ENCODE measurements around the gene PPP1R7.

PPP1R7 gene

DNA sequence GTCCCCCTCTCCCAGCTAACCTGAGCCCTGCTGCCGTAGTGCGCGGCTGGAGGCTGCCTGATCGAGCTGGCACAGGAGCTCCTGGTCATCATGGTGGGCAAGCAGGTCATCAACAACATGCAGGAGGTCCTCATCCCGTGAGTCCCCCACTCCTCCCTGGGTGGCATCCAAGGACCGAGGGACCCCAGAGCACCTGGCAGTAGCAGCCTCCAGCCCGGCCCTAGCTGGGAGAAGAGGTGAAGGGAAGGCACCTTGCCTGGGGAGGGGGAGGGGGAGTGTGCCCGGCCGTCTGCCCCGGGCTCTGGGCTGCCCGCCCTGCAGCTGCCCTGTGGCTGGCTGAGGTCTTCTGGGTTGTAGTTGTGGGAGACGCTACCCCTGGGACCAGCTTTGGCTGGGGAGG, 64.5 kb downstream of the PPP1R7 start:
- ATAC-seq (no peak), DNase-seq (no peak)
- Mint-ChIP-seq H3K9me3 (no peaks in the 10 kb centered on the region), H3K27ac (no peak overlapping the region), H3K27me3 (peaks cover 21% of the 10 kb centered on the region), H3K4me1 (peaks cover 23% of the 10 kb centered on the region), H3K4me3 (no peak overlapping the region)

DNA sequence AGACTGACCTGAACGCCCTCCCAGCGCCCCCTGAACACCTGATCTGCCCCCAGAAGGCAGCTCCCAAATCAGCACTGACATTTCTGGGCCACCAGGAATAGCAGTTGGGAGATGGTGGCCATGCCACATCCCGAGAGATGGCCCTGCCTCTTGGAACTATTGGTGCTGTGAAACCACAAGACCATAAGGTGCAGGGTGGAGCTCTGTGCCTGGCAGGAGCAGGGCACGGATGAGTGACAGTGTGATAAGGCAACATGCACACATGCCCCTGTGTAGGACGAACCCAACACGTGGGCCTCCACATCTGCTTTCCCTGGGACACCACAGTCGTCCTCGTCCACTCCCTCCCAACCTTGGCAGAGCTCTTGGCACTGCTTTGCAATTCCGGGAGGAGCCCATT, 65.2 kb downstream of the PPP1R7 start:
- no peak for ATAC-seq
- DNase-seq = no peak
- Mint-ChIP-seq H3K4me1 (peaks cover 27% of the 10 kb centered on the region), H3K27me3 (peaks cover 23% of the 10 kb centered on the region), H3K27ac (no peak overlapping the region), H3K9me3 (no peaks in the 10 kb centered on the region), H3K4me3 (no peak overlapping the region)

DNA sequence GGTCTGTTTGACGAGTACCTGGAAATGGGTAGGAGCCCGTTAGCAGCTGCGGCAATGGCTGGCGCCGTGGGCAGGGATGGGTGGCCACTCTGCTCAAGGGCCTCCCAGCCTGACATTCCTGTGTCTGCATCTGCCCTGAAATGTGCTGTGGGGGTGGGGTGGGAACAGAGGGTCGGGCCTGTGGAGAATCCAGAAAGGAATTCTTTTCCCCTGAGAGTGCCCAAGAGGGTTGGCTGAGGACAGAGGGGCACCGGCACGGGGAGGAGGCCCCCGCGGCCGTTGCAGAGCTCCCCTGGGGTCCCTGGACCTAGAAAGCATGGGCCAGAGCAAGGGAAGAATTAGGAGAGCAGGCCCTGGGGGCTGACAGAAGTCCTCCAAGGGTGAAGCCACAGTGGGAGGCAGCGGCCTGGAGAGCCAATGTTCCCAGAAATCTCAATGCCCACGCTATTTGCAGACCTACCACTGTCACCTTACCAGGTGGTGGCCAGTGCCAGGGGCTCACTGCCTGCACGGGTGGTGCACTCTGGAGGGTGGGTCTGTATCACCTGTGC, 66.0 kb downstream of the PPP1R7 start:
- Mint-ChIP-seq H3K4me3 (no peak overlapping the region), H3K4me1 (peaks cover 27% of the 10 kb centered on the region), H3K27ac (no peak overlapping the region), H3K27me3 (peaks cover 23% of the 10 kb centered on the region), H3K9me3 (no peaks in the 10 kb centered on the region)
- ATAC-seq (no peak), DNase-seq (no peak)

DNA sequence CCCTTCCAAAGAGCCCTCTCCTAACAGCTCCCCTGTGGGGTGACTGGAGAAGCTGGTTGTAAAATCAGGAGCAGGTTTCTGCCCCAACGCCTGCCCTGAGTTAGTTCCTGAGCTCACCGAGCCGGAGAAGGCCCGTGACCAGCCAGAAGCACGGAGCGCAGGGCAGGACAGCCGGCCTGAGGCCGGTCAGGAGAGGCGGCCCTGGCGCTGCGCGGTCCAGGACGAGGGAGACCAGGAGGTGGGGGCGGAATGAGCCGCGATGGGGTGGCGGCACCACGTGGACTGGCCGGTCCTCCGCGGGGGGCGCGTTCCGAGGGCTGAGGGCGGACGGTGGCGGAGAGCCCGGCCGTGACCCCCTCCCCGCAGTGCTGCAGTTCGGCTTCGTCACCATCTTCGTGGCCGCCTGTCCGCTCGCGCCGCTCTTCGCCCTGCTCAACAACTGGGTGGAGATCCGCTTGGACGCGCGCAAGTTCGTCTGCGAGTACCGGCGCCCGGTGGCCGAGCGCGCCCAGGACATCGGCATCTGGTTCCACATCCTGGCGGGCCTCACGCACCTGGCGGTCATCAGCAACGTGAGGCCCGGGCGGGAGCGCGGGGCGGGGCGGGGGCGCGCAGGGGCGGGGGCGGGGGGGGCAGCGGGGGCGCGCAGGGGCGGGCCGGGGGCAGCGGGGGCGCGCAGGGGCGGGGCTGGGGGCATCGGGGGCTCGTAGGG, 67.2 kb downstream of the PPP1R7 start:
- H3K4me1 Mint-ChIP-seq = peaks cover 27% of the 10 kb centered on the region
- peak; percentile 53 for ATAC-seq
- H3K9me3 Mint-ChIP-seq = no peaks in the 10 kb centered on the region
- H3K4me3 Mint-ChIP-seq = peak overlapping the region; percentile 69 to 82
- peaks cover 23% of the 10 kb centered on the region for H3K27me3 Mint-ChIP-seq
- peak; percentile 38 to 41 for DNase-seq
- H3K27ac Mint-ChIP-seq = peak overlapping the region in 1 of 2 donors; percentile 91

DNA sequence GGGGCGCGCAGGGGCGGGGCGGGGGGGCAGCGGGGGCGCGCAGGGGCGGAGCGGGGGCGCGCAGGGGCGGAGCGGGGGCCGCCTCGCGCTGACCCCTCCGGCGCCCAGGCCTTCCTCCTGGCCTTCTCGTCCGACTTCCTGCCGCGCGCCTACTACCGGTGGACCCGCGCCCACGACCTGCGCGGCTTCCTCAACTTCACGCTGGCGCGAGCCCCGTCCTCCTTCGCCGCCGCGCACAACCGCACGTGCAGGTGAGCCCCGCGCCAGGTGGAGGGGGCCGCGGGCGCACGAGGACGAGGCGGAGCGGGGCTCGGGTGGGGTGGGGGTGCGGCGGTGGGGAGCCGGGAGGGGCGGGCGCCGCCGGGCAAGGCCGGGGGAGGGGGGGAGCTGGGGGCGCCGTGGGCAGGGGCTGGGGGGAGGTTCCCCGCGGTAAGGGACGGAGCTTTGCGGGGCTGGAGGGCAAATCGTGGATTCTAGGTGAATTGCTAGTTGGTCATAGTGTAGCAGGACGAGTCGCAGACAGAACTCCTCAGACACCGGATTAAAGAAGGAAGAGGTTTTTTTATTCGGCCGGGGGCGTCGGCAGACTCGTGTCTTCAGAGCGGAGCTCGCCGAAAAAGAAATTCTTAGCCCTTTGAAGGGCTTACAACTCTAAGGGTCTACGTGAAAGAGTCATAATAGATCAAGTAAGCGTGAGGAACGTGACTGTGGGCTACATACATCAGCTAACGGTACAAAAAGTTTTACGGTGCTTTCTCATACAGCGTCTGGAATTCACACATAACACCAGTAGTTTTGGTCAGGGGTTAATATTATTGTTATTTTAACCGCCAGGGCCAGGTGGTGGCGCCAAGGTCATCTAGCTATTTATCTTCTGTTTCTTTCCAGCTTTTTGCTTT, 68.1 kb downstream of the PPP1R7 start:
- peak overlapping the region in 1 of 2 donors; percentile 44 for H3K27ac Mint-ChIP-seq
- peak; percentile 49 for ATAC-seq
- peaks cover 35% of the 10 kb centered on the region for H3K4me1 Mint-ChIP-seq
- H3K9me3 Mint-ChIP-seq = no peaks in the 10 kb centered on the region
- peaks cover 23% of the 10 kb centered on the region for H3K27me3 Mint-ChIP-seq
- H3K4me3 Mint-ChIP-seq = peak overlapping the region; percentile 81 to 83
- DNase-seq = no peak

DNA sequence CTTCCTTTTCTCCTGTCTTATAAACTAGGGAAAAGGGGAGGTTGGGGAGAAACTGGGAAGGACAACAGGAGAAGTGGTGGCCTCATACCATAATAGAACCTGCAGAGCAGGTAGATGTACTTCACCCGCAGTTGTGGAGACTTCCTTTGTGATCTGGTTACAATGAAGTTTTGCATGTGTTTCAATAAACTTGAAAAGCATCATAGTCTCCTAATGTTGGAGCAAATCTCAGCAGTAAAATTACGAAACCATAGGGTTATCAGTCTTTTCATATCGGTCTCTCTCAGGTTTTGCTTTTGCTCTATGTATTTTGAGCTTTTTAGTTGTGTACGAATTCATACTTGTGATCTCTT, 68.7 kb downstream of the PPP1R7 start:
- peaks cover 42% of the 10 kb centered on the region for H3K4me1 Mint-ChIP-seq
- no peak overlapping the region for H3K27ac Mint-ChIP-seq
- no peaks in the 10 kb centered on the region for H3K9me3 Mint-ChIP-seq
- peak overlapping the region; percentile 81 to 83 for H3K4me3 Mint-ChIP-seq
- DNase-seq = no peak
- ATAC-seq = no peak
- peaks cover 23% of the 10 kb centered on the region for H3K27me3 Mint-ChIP-seq

DNA sequence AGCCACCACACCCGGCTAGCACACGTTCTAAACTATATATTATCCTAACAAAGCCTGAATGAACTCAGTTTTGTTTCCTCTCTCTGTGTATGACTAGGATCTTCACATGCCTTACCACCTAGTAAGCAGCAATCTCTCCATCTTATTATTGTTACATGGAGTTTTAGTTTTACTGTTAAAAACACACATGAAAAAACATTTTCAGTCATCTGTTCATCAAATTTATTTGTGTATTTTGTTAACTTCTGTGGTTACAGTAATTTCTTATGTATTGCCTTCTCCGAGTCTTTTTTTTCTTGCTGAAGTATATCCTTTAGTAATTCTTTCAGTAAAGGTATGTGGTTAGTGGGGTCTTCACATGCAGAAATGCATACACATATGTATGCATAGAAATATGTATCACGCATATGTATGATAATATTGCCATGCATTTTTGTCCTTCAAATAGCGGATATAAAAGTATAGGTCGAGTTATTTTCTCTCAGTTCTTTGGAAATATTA, 69.6 kb downstream of the PPP1R7 start:
- no peak for ATAC-seq
- no peak for DNase-seq
- peaks cover 23% of the 10 kb centered on the region for H3K27me3 Mint-ChIP-seq
- no peak overlapping the region for H3K27ac Mint-ChIP-seq
- no peaks in the 10 kb centered on the region for H3K9me3 Mint-ChIP-seq
- no peak overlapping the region for H3K4me3 Mint-ChIP-seq
- peaks cover 51% of the 10 kb centered on the region for H3K4me1 Mint-ChIP-seq

DNA sequence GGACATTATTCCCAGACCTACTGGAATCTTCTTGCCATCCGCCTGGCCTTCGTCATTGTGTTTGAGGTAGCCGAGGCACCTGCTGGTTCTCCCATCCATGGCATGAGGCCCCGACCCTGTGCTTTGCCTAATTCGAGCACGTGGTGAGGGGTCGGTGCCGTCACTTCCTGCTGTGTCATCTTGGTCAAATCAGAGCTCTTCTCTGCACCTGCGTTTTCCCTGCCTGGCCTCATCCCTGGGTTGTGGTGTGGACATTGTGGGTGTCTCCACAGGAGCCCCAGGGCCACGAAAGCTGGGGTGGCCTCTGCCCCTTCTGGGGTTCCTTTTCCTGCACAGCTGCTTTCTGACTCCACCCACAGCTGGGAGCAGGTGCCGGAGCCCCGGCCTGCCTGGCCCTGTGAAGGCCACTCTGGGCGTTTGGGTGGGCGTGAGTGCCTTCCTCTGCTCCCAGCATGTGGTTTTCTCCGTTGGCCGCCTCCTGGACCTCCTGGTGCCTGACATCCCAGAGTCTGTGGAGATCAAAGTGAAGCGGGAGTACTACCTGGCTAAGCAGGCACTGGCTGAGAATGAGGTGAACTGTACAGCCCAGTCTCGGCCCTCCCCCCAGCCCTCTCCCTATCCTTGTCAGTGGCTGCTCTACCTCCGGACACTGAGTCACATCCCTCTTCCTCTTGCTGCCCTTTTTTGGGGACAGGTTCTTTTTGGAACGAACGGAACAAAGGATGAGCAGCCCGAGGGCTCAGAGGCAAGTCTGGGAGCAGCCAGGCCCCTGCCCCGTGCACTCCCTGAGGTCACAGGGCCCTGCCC, 73.1 kb downstream of the PPP1R7 start:
- Mint-ChIP-seq H3K27me3 (peaks cover 9% of the 10 kb centered on the region), H3K4me3 (no peak overlapping the region), H3K4me1 (peaks cover 41% of the 10 kb centered on the region), H3K27ac (peak overlapping the region in 1 of 2 donors; percentile 1), H3K9me3 (no peaks in the 10 kb centered on the region)
- DNase-seq (no peak), ATAC-seq (peak; percentile 55)

DNA sequence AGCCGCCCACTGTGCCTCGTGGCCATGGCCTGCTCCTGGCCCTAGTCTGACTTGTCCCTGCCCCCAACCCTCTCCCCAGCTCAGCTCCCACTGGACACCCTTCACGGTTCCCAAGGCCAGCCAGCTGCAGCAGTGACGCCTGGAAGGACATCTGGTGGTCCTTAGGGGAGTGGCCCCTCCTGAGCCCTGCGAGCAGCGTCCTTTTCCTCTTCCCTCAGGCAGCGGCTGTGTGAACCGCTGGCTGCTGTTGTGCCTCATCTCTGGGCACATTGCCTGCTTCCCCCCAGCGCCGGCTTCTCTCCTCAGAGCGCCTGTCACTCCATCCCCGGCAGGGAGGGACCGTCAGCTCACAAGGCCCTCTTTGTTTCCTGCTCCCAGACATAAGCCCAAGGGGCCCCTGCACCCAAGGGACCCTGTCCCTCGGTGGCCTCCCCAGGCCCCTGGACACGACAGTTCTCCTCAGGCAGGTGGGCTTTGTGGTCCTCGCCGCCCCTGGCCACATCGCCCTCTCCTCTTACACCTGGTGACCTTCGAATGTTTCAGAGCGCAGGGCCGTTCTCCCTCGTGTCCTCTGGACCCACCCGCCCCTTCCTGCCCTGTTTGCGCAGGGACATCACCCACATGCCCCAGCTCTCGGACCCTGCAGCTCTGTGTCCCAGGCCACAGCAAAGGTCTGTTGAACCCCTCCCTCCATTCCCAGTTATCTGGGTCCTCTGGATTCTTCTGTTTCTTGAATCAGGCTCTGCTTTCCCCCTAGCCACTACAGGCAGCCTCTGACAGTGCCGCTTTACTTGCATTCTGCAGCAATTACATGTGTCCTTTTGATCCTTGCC, 74.0 kb downstream of the PPP1R7 start:
- Mint-ChIP-seq H3K27me3 (peaks cover 8% of the 10 kb centered on the region), H3K27ac (peak overlapping the region; percentile 50 to 75), H3K4me3 (peak overlapping the region in 1 of 2 donors; percentile 27), H3K9me3 (no peaks in the 10 kb centered on the region), H3K4me1 (peaks cover 33% of the 10 kb centered on the region)
- DNase-seq (no peak), ATAC-seq (peak; percentile 42)

DNA sequence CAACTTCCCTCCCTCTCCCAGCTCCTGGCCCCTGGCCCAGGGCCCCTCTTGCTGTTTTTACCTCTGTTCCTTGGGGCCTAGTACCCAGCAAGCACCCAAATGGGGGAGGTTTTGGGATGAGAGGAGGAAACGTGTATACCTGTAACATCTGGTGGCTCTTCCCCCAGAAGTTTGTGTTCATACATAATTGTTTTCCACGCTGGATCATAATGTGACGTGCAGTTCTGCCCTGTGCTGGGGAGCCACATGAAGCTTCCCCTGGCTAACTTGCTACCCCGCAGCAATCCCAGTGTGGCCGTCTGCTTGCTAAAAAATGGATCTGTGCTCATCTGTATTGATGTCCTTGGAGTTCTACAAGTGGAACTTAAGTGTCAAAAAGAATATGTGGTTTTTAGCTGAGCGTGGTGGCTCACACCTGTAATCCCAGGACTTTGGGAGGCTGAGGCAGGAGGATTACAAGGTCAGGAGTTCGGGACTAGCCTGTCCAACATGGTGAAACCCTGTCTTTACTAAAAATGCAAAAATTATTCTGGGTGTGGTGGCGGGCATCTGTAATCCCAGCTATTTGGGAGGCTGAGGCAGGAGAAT, 74.7 kb downstream of the PPP1R7 start:
- peaks cover under 1% of the 10 kb centered on the region for H3K27me3 Mint-ChIP-seq
- ATAC-seq = no peak
- peaks cover 26% of the 10 kb centered on the region for H3K4me1 Mint-ChIP-seq
- H3K27ac Mint-ChIP-seq = peak overlapping the region in 1 of 2 donors; percentile 50
- no peak overlapping the region for H3K4me3 Mint-ChIP-seq
- no peak for DNase-seq
- no peaks in the 10 kb centered on the region for H3K9me3 Mint-ChIP-seq

DNA sequence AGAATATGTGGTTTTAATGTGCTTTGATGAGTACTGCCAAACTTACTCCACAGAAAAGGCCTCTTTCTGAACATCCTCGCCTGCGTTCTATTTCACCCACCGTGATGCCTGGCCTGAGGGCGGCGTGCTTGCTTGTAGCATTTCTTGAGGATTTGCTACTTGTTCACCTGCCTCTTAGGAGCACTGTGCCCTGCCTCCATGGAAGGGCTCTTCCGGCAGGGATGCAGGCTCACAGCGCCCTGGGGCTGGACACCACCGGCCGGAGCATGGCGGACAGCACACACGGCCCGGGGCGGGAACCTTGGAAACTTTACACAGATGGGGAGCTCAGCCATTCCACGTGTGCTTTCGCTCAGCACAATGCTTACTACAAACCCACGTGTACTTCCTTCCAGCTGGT, 75.3 kb downstream of the PPP1R7 start:
- DNase-seq = no peak
- Mint-ChIP-seq H3K27me3 (no peaks in the 10 kb centered on the region), H3K27ac (no peak overlapping the region), H3K4me3 (no peak overlapping the region), H3K4me1 (peaks cover 24% of the 10 kb centered on the region), H3K9me3 (no peaks in the 10 kb centered on the region)
- ATAC-seq = no peak

DNA sequence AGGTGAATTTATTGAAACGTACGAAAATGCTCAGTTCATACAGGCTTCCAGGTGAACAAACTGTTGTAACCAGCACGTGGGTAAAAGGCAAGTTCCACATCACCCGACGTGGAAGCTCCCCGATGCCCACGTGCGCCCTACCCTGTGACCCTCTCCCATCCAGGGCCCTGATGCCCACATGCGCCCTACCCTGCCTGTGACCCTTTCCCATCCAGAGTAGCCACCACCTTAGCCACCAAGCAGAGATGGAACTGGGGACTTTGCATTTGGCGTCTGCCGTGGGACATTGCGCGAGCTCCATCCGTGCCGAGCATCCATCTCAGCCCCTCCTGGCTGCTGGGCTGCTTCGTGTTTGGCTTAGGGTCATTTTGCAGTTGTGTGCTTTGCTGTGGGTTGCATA, 75.7 kb downstream of the PPP1R7 start:
- Mint-ChIP-seq H3K4me3 (no peak overlapping the region), H3K27me3 (no peaks in the 10 kb centered on the region), H3K27ac (no peak overlapping the region), H3K9me3 (no peaks in the 10 kb centered on the region), H3K4me1 (peaks cover 24% of the 10 kb centered on the region)
- DNase-seq (no peak), ATAC-seq (no peak)

DNA sequence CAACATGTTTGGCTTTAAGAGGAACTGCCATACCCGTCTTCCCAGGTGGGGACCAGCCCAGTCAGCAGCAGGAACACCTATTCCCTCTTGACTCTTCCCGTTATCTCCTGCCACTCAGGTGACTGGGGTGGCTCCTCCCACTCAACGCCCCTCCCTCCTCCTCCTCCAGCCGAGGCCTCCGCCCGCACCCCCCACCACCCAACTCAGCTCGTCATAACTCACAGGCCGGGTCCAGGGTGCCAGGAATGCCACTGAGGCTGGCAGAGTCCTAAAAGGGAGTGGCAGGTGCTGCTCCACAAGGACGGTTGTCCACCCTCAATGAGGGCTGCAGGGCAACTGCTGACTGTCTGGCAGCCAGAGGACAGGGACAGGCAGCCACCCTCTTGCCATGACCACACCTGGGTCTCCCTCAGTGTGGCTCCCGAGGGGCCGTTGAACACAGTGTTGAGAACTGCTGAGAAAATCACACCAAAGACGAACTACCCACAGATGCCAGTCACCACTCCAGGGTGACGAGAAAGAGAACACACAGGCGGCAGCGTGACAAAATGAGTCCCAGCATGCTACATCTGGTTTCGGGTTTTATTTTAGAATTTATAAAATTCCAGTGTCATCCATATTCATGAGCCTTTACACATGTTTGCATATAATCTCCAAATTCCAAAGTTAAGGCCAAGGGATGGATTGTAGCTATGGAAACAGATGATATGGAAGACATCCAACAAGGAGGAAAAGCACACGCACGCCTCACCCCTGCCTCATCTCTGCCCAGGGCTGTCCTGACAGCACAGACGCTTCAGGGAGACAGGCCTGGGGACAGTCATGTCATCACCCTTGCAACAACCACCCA, 76.7 kb downstream of the PPP1R7 start:
- peaks cover 24% of the 10 kb centered on the region for H3K4me1 Mint-ChIP-seq

More for the DNA sequence above, 76.7 kb downstream of the PPP1R7 start:
- H3K9me3 Mint-ChIP-seq = no peaks in the 10 kb centered on the region
- H3K27me3 Mint-ChIP-seq = no peaks in the 10 kb centered on the region
- DNase-seq (no peak), ATAC-seq (no peak)
- H3K27ac Mint-ChIP-seq = no peak overlapping the region
- no peak overlapping the region for H3K4me3 Mint-ChIP-seq

Measured in stimulated activated naive CD8-positive, alpha-beta T cell treated with anti-CD3 and anti-CD28 coated beads, Interleukin-15, amount 100 ng/mL, for 72 hours (primary cell).